GM18519 (cell line): ENCODE results near the gene FILIP1L.

Experiments used
- ATAC-seq: cut with Tn5 transposase; IDR thresholded peaks from one replicate; pipeline ENCODE4 v1.9.1; 2021; ENCODE audit warnings: mild to moderate bottlenecking, moderate library complexity; ENCODE audit not compliant: unreplicated experiment, low FRiP score

The FILIP1L gene

DNA sequence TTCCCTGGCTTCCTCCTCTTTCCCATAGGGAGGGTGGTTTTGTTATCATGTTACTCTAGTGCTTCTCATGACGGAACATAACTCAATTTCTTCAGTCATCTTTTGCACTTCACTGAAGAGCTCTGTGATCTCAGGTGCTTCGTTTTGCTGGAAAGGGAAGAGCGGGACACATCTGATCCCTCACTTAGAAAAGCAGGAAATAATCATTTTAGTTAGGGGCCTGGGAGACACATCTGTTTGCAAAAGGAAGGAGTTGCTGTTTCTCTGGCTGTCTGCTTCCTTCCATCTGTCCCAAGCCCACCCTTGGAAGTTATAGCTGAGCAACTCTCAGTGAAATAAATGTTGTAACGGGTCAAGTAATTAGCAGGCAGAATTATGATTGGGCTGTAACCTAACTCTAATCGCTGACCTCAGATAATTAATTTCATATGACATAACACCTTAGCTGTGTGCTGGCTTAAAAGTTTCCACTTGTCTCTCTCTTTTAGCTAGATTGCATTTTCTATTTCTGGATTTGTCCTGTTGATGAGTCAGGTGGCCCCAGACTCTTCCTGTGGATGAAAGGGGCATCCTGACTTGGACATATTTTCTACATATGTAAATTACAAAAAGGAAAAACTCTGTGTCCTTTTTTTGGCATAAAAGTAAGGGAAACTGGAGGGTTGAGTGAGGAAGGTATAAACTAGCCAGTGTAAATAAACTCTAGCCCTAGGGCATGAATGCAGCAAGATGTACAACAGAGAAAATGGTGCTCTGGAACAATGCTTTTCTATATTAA, 11.0 kb upstream of the FILIP1L start:
- no peak for ATAC-seq

- no peak for ATAC-seq
Measured at GRCh38 chr3:100124201-100124761, 10.0 kb upstream of the FILIP1L start.

DNA sequence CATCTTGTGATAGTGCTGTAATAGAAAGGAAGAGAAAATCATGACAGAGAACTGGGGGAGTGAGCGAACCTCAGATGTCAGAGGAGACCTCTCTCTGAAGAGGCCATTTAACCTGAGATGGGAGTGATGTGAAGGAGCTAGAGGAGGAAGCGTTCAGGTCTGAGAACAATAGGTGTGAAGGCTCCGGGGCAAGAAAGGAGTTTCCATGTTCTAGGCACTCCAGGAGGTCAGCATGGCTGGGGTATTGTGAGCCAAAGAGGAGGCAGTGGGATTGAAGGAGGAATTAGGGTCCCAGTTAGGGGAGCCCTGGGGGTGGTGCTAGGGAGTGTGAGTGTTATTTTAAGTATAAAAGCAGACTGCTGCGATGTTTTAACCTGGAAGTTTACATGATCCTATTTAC, 8.8 kb upstream of the FILIP1L start:
- no peak for ATAC-seq

GRCh38 chr3:100122321-100122720, 8.0 kb upstream of the FILIP1L start:
- ATAC-seq, result no peak

DNA sequence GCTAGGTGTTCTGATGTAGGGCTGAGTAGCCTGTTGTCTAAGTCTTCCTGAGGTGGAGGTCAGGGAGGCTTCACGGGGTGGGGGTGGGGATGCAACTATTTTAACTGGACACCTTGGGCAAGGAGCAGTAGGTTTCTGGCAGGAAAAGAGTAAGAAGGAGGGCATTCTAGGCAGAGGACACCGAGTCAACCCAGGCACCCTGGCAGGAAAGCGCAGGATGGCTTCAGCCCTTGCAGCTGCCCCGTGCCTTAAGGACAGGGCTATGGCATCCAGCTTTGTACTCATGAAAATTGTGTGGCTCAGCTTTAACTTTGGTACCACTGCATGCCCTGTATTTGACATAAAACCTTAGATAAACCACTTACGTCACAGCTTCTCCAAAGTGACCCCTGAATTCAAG, 6.4 kb upstream of the FILIP1L start:
- no peak for ATAC-seq

GRCh38 chr3:100120012-100120411, 5.7 kb upstream of the FILIP1L start:
- ATAC-seq, result no peak

- ATAC-seq, result no peak
Measured at GRCh38 chr3:100117093-100117492, 2.8 kb upstream of the FILIP1L start.

GRCh38 chr3:100113723-100114412, 433 bp downstream of the FILIP1L start:
- no peak for ATAC-seq

DNA sequence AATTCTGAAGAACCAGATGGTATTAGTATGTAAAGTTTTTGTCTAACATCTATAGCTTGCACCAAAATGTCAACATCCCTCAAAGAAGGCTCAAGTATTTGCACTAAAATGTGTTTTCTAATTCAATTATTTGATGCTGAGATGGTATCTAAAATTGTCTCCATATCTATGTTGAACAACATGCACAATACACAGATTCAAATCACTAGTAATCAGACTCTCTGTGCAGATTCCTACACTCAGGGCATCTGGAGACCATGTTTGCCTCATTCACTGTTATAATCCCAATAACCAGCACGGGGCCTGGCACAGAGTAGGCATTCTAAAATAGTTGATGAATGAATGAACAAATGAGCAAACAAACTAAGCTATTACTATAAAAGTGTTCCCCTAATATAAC, 2.6 kb downstream of the FILIP1L start:
- ATAC-seq, result no peak

DNA sequence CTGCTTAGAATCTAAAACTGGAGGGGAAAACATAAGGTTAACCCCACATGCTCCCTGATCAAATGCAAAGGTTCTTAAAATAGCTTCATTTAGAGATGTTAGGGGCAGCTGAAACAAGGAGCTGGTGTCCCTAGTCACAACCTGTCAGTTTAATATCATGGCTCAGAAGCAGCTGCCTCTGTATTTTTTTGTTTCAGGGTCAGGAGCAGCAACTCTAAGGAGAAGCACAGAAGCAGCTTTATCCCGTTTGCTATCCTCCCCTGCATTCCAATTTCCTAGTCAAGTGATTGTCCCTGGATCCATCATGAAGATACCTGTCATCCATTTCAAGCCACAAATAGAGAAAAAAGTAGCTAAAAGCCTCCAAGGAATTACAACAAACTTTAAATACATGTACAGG, 4.1 kb downstream of the FILIP1L start:
- no peak for ATAC-seq

DNA sequence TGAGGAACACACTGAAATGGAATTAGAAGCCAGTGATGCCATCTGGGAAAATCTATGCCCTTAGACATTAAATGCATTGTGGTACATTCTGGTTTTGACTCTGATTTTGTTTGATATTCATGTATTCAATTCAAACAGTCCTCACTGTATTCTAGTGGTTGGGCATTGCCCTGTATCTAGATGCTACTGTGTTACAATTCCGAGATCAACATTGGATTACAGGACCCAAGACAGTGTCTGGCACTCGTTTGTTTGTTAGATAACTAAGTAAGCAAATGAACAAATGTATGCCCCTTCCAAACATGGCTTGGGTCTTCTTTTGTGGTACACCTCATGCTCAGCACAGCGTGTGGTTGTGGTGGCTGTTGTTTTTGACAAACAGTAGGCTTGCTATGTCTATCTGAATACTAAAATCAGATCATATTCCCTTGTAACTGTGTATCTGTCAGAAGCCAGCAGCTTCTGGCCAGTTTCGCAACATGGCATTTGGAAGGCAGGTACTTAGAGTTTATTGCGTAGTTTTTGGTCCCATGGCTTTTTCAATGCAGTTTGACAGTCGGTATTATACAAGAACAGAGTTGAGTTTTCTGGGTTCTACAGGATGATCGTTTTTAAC, 5.7 kb downstream of the FILIP1L start:
- no peak for ATAC-seq

DNA sequence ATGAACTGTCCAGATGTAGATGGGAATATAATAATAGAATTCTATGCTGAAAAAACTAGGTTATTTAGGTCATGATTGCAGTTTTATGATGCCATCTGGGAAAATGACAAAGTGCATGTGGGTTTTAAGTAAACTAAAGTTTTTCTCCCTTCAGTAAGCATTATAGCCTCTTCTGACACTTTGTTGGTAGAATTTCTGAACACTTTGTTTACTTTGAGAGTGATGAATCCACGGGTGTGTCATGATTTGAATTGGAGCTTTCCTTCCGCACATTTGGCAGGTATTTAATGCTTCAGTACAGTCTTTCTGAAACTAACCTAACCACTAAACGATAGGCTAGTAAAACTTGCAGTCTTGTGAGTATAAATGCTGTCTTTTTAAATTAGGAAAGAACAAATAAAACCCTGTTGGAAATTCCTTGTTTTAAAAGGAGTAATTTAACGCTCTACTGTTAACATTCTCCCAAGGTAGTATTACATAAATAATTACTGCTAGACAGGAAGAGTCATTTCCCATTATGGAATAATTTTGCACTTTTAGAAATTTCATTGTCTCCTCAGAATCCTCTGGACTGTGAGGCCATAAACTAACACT, 7.0 kb downstream of the FILIP1L start:
- ATAC-seq, result no peak

GRCh38 chr3:100106531-100107141, 7.7 kb downstream of the FILIP1L start:
- ATAC-seq, result no peak

DNA sequence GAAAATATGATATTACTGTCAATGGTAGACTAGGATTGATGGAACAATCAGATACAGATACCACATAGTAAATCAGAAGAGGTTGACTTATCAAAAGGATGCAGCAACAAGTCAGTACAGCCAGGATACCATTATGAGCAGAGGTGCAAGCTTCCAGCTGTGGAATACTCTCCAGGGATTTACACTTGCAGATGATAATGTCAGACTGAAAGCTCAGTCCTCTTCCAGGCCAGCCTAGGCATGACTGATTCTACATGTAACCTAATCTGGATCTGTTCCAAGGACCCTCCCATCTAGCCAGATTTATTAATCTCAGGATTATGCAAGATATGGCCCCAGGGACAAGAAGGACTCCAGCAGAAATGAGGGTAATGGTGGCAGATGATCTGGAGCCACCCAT, 8.2 kb downstream of the FILIP1L start:
- ATAC-seq, result no peak

DNA sequence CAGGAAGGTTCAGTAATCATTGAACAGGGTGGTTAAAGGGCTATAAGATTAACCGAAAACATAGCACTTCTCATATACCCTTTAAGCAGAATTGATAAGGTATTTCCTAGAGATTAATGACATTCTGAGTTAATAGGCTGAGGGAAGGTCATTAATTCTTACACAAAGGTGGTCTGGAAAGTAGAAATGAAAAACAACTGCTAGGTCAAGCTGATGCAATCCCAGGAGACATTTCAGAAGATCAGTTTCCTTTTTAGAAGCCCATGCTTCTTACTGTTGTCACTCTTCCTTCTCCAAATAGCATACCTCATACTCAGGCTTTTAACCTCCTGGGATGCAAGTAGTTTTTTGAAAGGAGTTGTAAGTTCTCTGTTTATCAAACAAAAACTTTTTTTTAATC, 8.8 kb downstream of the FILIP1L start:
- no peak for ATAC-seq

DNA sequence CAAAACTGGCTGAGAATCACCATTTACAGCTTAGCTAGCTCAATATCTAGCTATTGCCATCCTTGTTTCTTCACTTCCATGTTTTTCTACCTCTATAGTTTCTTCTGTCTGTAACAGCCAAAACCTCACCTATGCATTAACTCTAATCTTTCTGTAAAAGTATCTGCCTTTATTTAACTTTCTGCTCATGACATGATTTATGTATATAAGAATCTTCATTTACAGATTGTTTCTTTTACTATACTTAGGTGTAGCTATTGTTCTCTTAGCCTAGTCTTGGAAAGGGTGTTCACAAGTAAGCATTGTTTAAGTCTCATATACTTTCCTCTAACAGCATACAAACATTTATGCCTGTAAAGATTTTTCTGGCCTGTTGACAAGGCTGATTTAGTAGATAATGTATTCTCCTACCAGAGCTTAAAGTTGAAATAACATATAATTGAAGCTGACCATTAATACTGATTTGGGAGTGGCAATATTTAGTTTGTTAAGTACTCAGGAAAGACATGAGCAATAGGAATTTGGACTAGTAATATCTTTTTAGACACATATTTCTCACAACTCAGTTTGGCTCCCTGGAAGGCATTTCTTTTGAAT, 9.4 kb downstream of the FILIP1L start:
- no peak for ATAC-seq

GRCh38 chr3:100104442-100104798, 9.9 kb downstream of the FILIP1L start:
- peak; percentile 9 for ATAC-seq

- peak; percentile 53 for ATAC-seq
Measured at GRCh38 chr3:100103558-100104441, 10.5 kb downstream of the FILIP1L start.

DNA sequence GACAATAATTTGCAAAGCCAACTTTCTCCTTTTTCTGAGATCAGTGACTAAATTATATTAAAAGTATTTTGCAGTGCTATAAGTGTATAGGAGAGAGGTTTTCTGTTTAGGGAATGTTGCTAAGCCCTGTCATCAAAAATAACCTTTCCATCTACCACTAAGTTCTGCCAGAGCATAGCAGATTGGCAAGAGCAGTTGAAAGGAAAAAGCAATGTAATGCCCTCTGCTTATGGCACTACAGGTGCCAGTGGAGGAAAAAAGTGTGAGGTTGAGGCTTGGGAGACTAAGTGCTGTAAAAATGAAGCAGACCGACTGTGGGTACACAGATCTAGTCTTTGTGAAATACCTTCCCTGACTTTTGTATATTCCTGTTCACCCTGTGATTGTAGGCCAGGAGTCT, 11.5 kb downstream of the FILIP1L start:
- ATAC-seq, result no peak
